HEK293 (cell line): Measurements from ENCODE around the gene OLFM2.

ENCODE experiments used
- EGR2 ChIP-seq: fragments of 450-650 bp; formaldehyde crosslinking; IDR thresholded peaks from 2 replicates; pipeline ENCODE4 v1.5.1; 2016; ENCODE audit warnings: low read depth, missing biosample characterization, missing genetic modification characterization
- GFI1B ChIP-seq: fragments of 450-650 bp; formaldehyde crosslinking; IDR thresholded peaks from 2 replicates; pipeline ENCODE4 v1.5.1; 2016; ENCODE audit warnings: missing biosample characterization, missing genetic modification characterization
- HOXA7 ChIP-seq: sonication (generic); formaldehyde crosslinking; IDR thresholded peaks from 2 replicates; pipeline ENCODE4 v1.8.1; 2022; ENCODE audit warnings: missing genetic modification reagents, borderline replicate concordance
- KLF10 ChIP-seq: fragments of 450-650 bp; IDR thresholded peaks from 2 replicates; pipeline ENCODE4 v1.5.1; 2018; ENCODE audit warnings: missing biosample characterization, mild to moderate bottlenecking, missing genetic modification characterization
- KLF16 ChIP-seq: fragments of 450-650 bp; formaldehyde crosslinking; IDR thresholded peaks from 2 replicates; pipeline ENCODE4 v1.5.1; 2017; ENCODE audit warnings: missing biosample characterization, missing genetic modification characterization
- TCF7L2 ChIP-seq: IDR thresholded peaks from 2 replicates; pipeline ENCODE4 v1.6.1; 2011; ENCODE audit warnings: low read depth, mild to moderate bottlenecking, inconsistent platforms, low read length, moderate library complexity, borderline replicate concordance
- WT1 ChIP-seq: fragments of 450-650 bp; formaldehyde crosslinking; IDR thresholded peaks from 2 replicates; pipeline ENCODE4 v1.5.1; 2016; ENCODE audit warnings: missing biosample characterization, missing genetic modification characterization
- YY1 ChIP-seq: fragments of 450-650 bp; formaldehyde crosslinking; IDR thresholded peaks from 2 replicates; pipeline ENCODE4 v1.5.1; 2018; ENCODE audit warnings: missing biosample characterization, missing genetic modification characterization
- YY2 ChIP-seq: fragments of 450-650 bp; formaldehyde crosslinking; IDR thresholded peaks from 2 replicates; pipeline ENCODE4 v1.5.1; 2016; ENCODE audit warnings: missing biosample characterization, missing genetic modification characterization
- ZBTB20 ChIP-seq: fragments of 450-650 bp; formaldehyde crosslinking; IDR thresholded peaks from 2 replicates; pipeline ENCODE4 v1.5.1; 2016; ENCODE audit warnings: missing biosample characterization, missing genetic modification characterization
- ZNF175 ChIP-seq: fragments of 450-650 bp; formaldehyde crosslinking; IDR thresholded peaks from 2 replicates; pipeline ENCODE4 v1.5.1; 2016; ENCODE audit warnings: missing biosample characterization, missing genetic modification characterization
- ZNF211 ChIP-seq: fragments of 450-650 bp; formaldehyde crosslinking; IDR thresholded peaks from 2 replicates; pipeline ENCODE4 v1.5.1; 2016; ENCODE audit warnings: low read depth, missing biosample characterization, missing genetic modification characterization
- ZNF37A ChIP-seq: fragments of 450-650 bp; IDR thresholded peaks from 2 replicates; pipeline ENCODE4 v1.5.1; 2018; ENCODE audit warnings: missing biosample characterization, missing genetic modification characterization
- ZNF433 ChIP-seq: fragments of 450-650 bp; formaldehyde crosslinking; IDR thresholded peaks from 2 replicates; pipeline ENCODE4 v1.5.1; 2016; ENCODE audit warnings: missing biosample characterization, missing genetic modification characterization, low read depth
- ZNF48 ChIP-seq: fragments of 450-650 bp; formaldehyde crosslinking; IDR thresholded peaks from 2 replicates; pipeline ENCODE4 v1.5.1; 2016; ENCODE audit warnings: missing biosample characterization, missing genetic modification characterization
- ZNF529 ChIP-seq: fragments of 450-650 bp; formaldehyde crosslinking; IDR thresholded peaks from 2 replicates; pipeline ENCODE4 v1.5.1; 2017; ENCODE audit warnings: missing genetic modification characterization, missing biosample characterization; ENCODE audit not compliant: insufficient replicate concordance
- ZNF548 ChIP-seq: fragments of 450-650 bp; formaldehyde crosslinking; IDR thresholded peaks from 2 replicates; pipeline ENCODE4 v1.5.1; 2016; ENCODE audit warnings: missing biosample characterization, missing genetic modification characterization
- ZNF558 ChIP-seq: fragments of 450-650 bp; formaldehyde crosslinking; IDR thresholded peaks from 2 replicates; pipeline ENCODE4 v1.5.1; 2016; ENCODE audit warnings: missing biosample characterization, missing genetic modification characterization
- ZNF600 ChIP-seq: fragments of 450-650 bp; formaldehyde crosslinking; IDR thresholded peaks from 2 replicates; pipeline ENCODE4 v1.5.1; 2016; ENCODE audit warnings: missing biosample characterization, missing genetic modification characterization
- ZNF610 ChIP-seq: fragments of 450-650 bp; formaldehyde crosslinking; IDR thresholded peaks from 2 replicates; pipeline ENCODE4 v1.5.1; 2016; ENCODE audit warnings: missing biosample characterization, missing genetic modification characterization, borderline replicate concordance
- ZNF785 ChIP-seq: fragments of 450-650 bp; formaldehyde crosslinking; IDR thresholded peaks from 2 replicates; pipeline ENCODE4 v1.5.1; 2016; ENCODE audit warnings: missing biosample characterization, missing genetic modification characterization
- ZNF830 ChIP-seq: fragments of 450-650 bp; IDR thresholded peaks from 2 replicates; pipeline ENCODE4 v1.5.0; 2018; ENCODE audit warnings: missing biosample characterization, missing genetic modification characterization, low read depth, mild to moderate bottlenecking, moderate library complexity
- ZXDB ChIP-seq: fragments of 450-650 bp; formaldehyde crosslinking; IDR thresholded peaks from 2 replicates; pipeline ENCODE4 v1.5.1; 2016; ENCODE audit warnings: missing biosample characterization, missing genetic modification characterization
- TF ChIP-seq, protein P1 (sequence below): fragments of 450-650 bp; formaldehyde crosslinking; IDR thresholded peaks from 2 replicates; pipeline ENCODE4 v1.5.1; 2016; ENCODE audit warnings: missing biosample characterization, missing genetic modification characterization, low read depth
- TF ChIP-seq, protein P2 (sequence below): fragments of 450-650 bp; formaldehyde crosslinking; IDR thresholded peaks from 2 replicates; pipeline ENCODE4 v1.5.1; 2016; ENCODE audit warnings: missing biosample characterization, missing genetic modification characterization
- TF ChIP-seq, protein P3 (sequence below): fragments of 450-650 bp; formaldehyde crosslinking; IDR thresholded peaks from 2 replicates; pipeline ENCODE4 v1.5.1; 2016; ENCODE audit warnings: missing biosample characterization, missing genetic modification characterization
- TF ChIP-seq, protein P4 (sequence below): fragments of 450-650 bp; formaldehyde crosslinking; IDR thresholded peaks from 2 replicates; pipeline ENCODE4 v1.5.1; 2016; ENCODE audit warnings: missing biosample characterization, missing genetic modification characterization
- TF ChIP-seq, protein P5 (sequence below): fragments of 450-650 bp; formaldehyde crosslinking; IDR thresholded peaks from 2 replicates; pipeline ENCODE4 v1.5.1; 2016; ENCODE audit warnings: missing biosample characterization, missing genetic modification characterization
- TF ChIP-seq, protein P6 (sequence below): fragments of 450-650 bp; formaldehyde crosslinking; IDR thresholded peaks from 2 replicates; pipeline ENCODE4 v1.5.1; 2016; ENCODE audit warnings: missing biosample characterization, missing genetic modification characterization

Gene OLFM2

DNA sequence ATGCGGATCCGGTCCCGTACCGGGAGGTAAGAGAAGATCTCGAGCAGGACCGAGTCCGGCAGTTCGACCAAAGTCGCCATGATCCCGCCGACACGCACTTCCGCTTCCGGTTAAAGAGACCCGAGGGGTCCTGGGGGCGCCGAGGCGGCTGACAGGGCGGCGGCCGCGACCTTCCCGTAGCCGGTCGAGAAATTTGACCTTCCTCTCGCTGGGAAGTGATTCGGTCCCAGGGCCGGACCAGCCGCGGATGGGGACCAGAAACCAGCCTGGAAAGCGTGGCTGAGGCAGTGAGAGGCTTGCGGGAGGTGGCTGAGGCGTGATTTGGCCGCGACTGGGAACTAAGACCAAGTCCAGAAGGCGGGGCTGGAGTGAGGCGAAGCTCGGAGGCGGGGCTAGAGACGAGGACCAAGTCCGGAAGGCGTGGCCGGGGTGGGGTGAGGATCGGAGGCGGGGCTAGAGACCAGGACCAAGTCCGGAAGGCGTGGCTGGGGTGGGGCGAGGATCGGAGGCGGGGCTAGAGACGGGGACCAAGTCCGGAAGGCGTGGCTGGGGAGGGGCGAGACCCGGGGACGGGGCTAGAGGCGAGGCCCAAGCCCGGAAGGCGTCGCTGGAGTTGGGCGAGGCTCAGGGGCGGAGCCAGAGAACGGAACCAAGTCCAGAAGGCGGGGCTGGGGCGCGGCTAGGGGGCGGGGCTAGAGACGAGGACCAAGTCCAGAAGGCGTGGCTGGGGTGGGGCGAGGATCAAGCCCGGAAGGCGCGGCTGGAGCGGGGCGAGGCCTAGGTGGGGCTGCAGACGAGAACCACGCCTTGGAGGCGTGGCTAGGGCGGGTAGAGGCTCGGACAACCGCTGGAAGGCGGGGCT, 117.3 kb downstream of the OLFM2 start, which contains the start of gene FBXL12 (continued):
- TF ChIP-seq, protein P1, sequence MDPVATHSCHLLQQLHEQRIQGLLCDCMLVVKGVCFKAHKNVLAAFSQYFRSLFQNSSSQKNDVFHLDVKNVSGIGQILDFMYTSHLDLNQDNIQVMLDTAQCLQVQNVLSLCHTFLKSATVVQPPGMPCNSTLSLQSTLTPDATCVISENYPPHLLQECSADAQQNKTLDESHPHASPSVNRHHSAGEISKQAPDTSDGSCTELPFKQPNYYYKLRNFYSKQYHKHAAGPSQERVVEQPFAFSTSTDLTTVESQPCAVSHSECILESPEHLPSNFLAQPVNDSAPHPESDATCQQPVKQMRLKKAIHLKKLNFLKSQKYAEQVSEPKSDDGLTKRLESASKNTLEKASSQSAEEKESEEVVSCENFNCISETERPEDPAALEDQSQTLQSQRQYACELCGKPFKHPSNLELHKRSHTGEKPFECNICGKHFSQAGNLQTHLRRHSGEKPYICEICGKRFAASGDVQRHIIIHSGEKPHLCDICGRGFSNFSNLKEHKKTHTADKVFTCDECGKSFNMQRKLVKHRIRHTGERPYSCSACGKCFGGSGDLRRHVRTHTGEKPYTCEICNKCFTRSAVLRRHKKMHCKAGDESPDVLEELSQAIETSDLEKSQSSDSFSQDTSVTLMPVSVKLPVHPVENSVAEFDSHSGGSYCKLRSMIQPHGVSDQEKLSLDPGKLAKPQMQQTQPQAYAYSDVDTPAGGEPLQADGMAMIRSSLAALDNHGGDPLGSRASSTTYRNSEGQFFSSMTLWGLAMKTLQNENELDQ = no peak
- TF ChIP-seq ZNF830 (tag by site-specific recombination) (no peak), ZBTB20 (no peak; the same call in 1 of the 2 replicates), YY2 (tag by site-specific recombination) (peak; percentile 79), ZNF37A (tag by site-specific recombination) (no peak), ZNF529 (no peak), EGR2 (no peak), ZNF48 (no peak), KLF10 (tag by site-specific recombination) (peak; percentile 85), YY1 (tag by site-specific recombination) (peak; percentile 78; the same call in 1 of the 2 replicates), TCF7L2 (no peak), WT1 (tag by site-specific recombination) (no peak), ZNF610 (tag by site-specific recombination) (no peak), HOXA7 (CRISPR knock-in tag) (no peak), GFI1B (tag by site-specific recombination) (no peak), ZNF175 (no peak), ZXDB (tag by site-specific recombination) (peak; percentile 77), ZNF785 (tag by site-specific recombination) (no peak), ZNF433 (tag by site-specific recombination) (no peak), ZNF558 (tag by site-specific recombination) (no peak), ZNF211 (tag by site-specific recombination) (no peak), ZNF600 (peak; percentile 52), KLF16 (tag by site-specific recombination) (0 out of 2 replicates have a peak, but pooled peaks have one; percentile 4), ZNF548 (tag by site-specific recombination) (no peak)
- TF ChIP-seq, protein P2, sequence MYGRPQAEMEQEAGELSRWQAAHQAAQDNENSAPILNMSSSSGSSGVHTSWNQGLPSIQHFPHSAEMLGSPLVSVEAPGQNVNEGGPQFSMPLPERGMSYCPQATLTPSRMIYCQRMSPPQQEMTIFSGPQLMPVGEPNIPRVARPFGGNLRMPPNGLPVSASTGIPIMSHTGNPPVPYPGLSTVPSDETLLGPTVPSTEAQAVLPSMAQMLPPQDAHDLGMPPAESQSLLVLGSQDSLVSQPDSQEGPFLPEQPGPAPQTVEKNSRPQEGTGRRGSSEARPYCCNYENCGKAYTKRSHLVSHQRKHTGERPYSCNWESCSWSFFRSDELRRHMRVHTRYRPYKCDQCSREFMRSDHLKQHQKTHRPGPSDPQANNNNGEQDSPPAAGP (tag by site-specific recombination) = 0 out of 2 replicates have a peak, but pooled peaks have one; percentile 26
- TF ChIP-seq, protein P3, sequence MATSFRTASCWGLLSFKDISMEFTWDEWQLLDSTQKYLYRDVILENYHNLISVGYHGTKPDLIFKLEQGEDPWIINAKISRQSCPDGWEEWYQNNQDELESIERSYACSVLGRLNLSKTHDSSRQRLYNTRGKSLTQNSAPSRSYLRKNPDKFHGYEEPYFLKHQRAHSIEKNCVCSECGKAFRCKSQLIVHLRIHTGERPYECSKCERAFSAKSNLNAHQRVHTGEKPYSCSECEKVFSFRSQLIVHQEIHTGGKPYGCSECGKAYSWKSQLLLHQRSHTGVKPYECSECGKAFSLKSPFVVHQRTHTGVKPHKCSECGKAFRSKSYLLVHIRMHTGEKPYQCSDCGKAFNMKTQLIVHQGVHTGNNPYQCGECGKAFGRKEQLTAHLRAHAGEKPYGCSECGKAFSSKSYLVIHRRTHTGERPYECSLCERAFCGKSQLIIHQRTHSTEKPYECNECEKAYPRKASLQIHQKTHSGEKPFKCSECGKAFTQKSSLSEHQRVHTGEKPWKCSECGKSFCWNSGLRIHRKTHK (tag by site-specific recombination) = no peak
- TF ChIP-seq, protein P4, sequence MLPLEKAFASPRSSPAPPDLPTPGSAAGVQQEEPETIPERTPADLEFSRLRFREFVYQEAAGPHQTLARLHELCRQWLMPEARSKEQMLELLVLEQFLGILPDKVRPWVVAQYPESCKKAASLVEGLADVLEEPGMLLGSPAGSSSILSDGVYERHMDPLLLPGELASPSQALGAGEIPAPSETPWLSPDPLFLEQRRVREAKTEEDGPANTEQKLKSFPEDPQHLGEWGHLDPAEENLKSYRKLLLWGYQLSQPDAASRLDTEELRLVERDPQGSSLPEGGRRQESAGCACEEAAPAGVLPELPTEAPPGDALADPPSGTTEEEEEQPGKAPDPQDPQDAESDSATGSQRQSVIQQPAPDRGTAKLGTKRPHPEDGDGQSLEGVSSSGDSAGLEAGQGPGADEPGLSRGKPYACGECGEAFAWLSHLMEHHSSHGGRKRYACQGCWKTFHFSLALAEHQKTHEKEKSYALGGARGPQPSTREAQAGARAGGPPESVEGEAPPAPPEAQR (tag by site-specific recombination) = no peak
- TF ChIP-seq, protein P5, sequence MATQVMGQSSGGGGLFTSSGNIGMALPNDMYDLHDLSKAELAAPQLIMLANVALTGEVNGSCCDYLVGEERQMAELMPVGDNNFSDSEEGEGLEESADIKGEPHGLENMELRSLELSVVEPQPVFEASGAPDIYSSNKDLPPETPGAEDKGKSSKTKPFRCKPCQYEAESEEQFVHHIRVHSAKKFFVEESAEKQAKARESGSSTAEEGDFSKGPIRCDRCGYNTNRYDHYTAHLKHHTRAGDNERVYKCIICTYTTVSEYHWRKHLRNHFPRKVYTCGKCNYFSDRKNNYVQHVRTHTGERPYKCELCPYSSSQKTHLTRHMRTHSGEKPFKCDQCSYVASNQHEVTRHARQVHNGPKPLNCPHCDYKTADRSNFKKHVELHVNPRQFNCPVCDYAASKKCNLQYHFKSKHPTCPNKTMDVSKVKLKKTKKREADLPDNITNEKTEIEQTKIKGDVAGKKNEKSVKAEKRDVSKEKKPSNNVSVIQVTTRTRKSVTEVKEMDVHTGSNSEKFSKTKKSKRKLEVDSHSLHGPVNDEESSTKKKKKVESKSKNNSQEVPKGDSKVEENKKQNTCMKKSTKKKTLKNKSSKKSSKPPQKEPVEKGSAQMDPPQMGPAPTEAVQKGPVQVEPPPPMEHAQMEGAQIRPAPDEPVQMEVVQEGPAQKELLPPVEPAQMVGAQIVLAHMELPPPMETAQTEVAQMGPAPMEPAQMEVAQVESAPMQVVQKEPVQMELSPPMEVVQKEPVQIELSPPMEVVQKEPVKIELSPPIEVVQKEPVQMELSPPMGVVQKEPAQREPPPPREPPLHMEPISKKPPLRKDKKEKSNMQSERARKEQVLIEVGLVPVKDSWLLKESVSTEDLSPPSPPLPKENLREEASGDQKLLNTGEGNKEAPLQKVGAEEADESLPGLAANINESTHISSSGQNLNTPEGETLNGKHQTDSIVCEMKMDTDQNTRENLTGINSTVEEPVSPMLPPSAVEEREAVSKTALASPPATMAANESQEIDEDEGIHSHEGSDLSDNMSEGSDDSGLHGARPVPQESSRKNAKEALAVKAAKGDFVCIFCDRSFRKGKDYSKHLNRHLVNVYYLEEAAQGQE (tag by site-specific recombination) = no peak
- TF ChIP-seq, protein P6, sequence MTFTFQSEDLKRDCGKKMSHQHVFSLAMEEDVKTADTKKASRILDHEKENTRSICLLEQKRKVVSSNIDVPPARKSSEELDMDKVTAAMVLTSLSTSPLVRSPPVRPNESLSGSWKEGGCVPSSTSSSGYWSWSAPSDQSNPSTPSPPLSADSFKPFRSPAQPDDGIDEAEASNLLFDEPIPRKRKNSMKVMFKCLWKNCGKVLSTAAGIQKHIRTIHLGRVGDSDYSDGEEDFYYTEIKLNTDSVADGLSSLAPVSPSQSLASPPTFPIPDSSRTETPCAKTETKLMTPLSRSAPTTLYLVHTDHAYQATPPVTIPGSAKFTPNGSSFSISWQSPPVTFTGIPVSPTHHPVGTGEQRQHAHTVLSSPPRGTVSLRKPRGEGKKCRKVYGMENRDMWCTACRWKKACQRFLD = no peak
